SKM-1 (cell line): ENCODE results near the gene ADAMTSL4.

Experiments
- DNase-seq: peaks from one replicate; lab custom pipeline; 2025; ENCODE audit not compliant: unreplicated experiment; lab: John Stamatoyannopoulos, UW

The ADAMTSL4 gene

GRCh38 chr1:150534002-150534401, 15.2 kb upstream of the ADAMTSL4 start:
- no peak for DNase-seq

- DNase-seq, result no peak
Measured at GRCh38 chr1:150535511-150536287, 13.5 kb upstream of the ADAMTSL4 start.

- no peak for DNase-seq
Measured at GRCh38 chr1:150536836-150537731, 12.1 kb upstream of the ADAMTSL4 start.

- no peak for DNase-seq
Measured at GRCh38 chr1:150537732-150538684, 11.2 kb upstream of the ADAMTSL4 start.

- DNase-seq, result no peak
Measured at GRCh38 chr1:150543500-150544143, 5.6 kb upstream of the ADAMTSL4 start.

- DNase-seq, result no peak
Measured at GRCh38 chr1:150544204-150544603, 5.0 kb upstream of the ADAMTSL4 start.

GRCh38 chr1:150545486-150546032, 3.6 kb upstream of the ADAMTSL4 start:
- no peak for DNase-seq

GRCh38 chr1:150546294-150546937, 2.8 kb upstream of the ADAMTSL4 start:
- DNase-seq, result no peak

GRCh38 chr1:150548324-150548631, 930 bp upstream of the ADAMTSL4 start:
- DNase-seq, result no peak

- DNase-seq, result no peak
Measured at GRCh38 chr1:150549496-150550221, 451 bp downstream of the ADAMTSL4 start.

GRCh38 chr1:150550222-150551050, 1.2 kb downstream of the ADAMTSL4 start:
- DNase-seq, result no peak

GRCh38 chr1:150551051-150551783, 2.0 kb downstream of the ADAMTSL4 start:
- no peak for DNase-seq

GRCh38 chr1:150551784-150552127, 2.5 kb downstream of the ADAMTSL4 start:
- no peak for DNase-seq

GRCh38 chr1:150552128-150552910, 3.1 kb downstream of the ADAMTSL4 start:
- DNase-seq, result peak; percentile 100

GRCh38 chr1:150552911-150553289, 3.7 kb downstream of the ADAMTSL4 start:
- no peak for DNase-seq

- DNase-seq, result no peak
Measured at GRCh38 chr1:150553392-150554085, 4.3 kb downstream of the ADAMTSL4 start.
